ENCODE results near the gene ATP8A2.

Gene ATP8A2

DNA sequence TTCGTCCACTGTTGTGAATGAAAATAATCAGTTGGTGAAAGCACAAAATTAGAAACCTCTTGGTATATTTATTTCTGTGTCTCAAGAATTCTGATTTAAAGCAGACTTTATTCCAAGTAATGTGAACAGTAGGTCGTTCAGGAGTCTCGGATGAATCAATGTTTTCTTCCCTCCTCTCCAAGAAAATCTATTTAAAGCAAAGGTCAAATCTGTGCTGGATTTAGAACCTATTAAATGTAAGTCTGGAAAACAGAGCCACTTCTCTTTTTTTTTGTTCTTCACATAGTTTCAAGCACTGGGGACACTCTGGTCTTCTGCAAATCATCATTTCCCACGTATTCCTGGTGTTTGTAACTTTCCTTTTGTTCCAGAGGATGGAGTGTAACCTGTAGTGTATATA, 312.7 kb downstream of the ATP8A2 start:
- DNase-seq (ENCODE audit: low read depth in 2 of 2): no peak

DNA sequence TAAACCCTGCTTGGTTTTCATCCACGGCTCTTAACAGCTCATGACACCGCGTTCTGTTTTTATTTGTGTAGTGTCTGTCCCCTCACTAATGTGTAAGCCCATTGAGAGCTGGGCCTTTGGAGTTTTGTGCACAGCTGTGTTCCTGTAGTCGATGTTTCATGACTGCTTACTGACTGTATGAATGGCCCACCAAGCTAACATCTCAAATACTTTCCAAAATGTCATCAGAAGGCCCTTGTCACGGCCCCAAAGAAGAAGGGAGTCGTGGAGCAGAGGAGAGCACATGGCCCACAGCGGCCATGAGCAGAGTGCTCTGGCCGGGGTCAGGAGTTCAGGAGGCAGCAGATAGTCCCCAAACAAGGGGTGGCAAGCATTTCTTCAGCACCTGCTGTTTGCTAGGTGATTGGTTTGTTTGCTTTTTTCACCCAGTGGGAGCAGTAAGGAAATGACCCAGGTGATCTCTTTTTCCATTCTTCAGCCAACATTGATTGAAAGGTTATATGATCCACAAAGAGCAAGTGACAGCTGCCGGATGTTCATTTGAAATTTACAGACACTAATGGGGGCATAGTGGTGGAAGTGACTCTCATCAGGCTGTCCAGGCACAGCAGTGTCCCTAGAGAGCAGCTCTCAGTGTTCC, 315.2 kb downstream of the ATP8A2 start:
- no peak for DNase-seq (ENCODE audit: low read depth in 2 of 2)

DNA sequence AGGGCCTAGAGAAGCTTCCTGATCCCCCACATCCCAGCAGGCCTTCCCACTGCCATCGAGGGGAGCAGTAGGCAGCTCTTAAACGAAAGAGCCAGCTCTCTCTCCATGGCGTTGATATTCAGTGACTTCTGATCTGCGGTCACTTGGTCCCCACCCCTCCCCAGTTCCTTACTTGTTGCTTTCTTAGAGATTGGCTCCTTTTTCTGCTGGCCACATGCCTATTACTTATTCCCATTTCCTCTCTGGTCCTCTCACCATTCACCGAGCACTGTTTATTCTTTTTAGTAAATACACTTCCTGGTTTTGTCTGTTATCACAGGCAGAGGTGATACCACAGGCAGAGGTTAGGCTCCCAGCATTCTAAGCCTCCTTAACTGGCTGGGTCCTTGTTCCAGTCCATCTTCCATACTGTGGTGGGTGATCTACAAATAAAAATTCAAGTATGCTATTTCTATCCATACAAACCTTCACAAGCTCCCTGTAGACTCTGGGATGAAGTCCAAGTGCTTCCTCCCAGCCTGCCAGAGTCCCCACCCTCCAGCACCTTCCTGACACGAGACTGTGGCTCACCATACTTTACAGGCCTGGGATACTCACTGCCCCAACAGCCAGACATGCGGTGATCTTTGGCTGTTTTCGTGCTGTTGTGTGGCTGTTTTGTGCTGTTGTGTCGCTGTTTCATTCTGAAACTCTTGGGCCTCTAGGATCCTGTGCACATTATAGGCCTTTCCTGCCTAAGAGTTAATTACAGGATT, 315.9 kb downstream of the ATP8A2 start:
- DNase-seq (ENCODE audit: low read depth in 2 of 2): no peak

DNA sequence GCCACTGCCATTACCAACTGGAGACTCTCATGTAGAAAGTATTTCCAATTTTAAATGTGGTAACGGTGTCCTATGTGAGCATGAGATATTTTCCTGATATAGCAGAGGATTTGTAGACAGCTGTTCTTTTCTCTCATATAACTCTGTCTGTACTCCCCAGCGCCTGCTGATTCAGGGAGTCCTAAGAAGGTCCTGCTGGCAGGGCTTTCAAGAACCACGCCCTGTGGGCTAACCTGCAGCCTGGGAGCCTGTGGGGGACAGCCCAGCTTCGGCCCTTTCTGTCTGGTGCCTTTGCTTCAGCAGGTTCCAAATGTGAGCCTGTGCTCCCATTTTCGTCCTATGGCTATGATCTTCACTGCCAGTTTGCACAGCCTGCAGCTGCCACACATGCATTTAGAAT, 316.8 kb downstream of the ATP8A2 start:
- DNase-seq (ENCODE audit: low read depth in 2 of 2): no peak

DNA sequence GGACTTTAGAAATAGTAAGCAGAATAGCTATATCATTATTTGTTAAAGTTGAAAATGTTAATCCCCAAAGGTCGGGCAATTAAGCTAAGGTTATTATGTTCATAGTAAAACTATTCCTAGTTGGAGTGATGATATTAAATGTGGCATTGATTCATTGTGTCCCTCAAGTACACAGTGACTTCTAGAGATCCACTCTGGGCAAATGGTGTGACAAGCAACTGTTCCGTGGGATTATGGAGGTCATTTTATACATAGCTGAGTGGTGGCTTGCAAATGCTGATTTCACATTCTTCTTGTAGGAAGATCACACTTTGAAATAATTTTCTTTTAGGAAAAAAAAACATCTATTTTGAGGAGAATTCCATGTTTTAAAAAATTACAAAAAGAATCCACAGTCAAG, 317.8 kb downstream of the ATP8A2 start:
- DNase-seq (ENCODE audit: low read depth in 2 of 2): no peak

DNA sequence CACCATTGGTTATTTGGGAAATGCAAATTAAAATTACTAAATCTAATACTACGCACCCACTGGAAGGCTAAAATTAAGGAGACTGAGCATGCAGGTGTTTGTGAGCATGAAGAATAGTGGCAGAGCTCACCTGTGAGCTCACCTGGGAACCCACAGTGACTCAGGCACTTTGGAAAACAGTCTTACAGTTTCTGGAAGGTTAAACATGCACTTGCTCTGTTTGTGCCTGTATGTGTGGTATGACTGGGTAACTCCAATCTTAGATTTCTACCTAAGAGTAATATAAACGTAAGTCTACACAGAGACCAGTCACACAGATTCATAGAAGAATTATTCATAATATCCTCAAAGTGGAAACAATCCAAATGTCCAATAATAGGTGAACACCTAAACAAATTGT, 318.8 kb downstream of the ATP8A2 start:
- no peak for DNase-seq (ENCODE audit: low read depth in 2 of 2)

DNA sequence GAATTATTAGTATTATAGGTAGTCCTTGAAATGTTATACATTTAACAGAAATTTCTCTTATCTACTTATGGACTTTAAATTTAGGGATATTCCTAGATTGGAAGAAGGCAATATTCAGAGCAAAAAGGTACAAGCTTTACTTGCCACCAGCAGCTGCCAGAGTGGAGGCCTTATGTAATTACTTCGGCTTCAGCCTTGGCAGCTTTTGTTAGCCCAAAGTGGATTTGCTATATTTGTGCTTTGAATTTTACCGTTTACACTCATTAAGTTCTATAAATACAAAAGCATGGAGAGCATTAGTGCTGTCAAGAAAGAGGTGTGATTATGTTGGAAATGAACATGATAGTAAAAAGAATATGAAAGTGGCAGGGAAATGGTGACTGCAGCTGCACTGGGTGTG, 319.9 kb downstream of the ATP8A2 start:
- no peak for DNase-seq (ENCODE audit: low read depth in 2 of 2)

DNA sequence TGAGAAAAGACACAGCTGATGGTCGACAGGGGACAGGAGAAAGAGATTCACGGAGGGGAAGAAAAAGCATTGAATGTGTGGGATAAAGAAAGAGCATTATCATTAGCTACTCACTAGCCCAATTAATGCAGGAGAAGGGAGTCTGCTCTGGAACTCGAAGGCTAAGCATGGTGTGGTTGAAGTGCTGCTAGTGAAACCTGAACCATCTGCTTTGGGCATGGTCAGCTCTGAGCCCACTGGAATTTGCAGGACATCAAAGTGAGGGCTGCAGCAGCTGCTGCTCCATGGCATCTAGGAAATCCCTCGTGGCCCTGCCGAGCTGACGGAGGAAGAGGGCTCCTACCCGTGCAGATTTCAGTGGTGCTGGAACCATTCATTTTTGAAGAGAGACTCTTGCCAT, 320.3 kb downstream of the ATP8A2 start:
- DNase-seq (ENCODE audit: low read depth in 2 of 2): no peak

DNA sequence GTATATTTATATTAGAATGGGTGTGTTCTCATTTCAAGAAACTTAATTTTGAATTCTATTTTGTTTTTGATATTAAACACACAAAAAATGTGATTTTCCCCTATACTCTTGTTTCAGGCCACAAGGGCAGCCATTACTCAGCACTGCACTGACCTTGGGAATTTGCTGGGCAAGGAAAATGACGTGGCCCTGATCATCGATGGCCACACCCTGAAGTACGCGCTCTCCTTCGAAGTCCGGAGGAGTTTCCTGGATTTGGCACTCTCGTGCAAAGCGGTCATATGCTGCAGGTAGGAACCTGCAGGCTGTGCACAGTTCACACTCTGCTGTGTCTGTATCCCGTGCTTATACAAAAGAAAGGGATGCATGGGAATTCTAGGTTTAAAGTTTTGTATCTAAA, 327.3 kb downstream of the ATP8A2 start:
- no peak for DNase-seq (ENCODE audit: low read depth in 2 of 2)

DNA sequence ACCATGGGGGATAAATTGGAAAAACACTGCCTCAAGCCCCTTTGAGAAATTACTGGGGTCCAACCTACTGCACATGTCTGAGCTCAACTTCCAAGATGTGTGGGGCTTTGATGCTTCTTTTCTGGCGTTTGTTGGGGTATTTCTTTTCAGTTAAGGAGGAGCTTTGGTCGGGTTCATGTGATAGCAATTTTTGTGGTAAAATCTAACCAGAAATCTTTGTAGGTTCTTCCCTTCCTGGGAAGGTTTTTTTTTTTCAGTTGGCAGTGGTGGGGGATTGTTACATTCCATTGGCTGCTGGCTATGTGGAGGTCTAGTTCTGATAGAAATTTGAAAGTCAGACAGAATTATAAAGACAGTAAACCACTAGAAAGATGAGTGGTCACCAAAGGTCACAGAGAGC, 327.8 kb downstream of the ATP8A2 start:
- DNase-seq (ENCODE audit: low read depth in 2 of 2): no peak

DNA sequence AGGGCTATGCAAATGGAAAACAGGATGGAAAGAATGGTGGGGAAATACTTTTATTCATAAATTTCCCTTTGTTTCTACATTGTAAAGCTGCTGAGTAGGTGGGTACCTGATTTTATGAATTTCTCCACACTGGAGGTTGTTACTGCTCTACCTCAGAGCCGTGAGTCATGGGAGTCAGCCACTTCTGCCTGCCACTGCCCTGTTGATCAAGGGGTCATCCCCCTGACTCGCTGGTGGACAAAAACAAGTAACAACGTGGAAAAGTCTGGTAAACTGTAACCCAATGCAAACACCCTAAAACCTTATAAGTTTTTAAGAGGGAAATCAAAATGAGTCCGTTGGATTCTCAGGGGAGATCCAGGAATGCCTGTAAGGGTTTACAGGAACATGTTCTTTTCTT, 329.5 kb downstream of the ATP8A2 start:
- no peak for DNase-seq (ENCODE audit: low read depth in 2 of 2)

DNA sequence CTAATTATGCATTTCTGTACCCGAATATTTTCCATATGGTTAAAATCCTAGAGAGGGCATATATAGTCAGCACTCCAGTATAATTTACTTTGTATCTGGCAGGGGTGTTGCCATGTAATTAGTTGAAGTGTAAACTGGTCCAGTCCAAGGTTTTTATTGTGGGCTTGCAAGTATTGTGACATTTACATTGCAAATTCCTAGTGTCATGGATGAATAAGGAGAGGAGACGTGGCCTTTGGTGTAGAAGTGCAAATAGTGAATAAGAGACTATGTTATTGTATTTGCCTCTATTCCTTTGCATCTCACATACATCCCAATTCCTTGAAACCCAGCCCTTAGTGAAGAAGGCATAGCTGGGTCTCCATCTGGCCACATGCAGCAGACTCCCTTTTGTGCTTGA, 330.6 kb downstream of the ATP8A2 start:
- DNase-seq (ENCODE audit: low read depth in 2 of 2): no peak

DNA sequence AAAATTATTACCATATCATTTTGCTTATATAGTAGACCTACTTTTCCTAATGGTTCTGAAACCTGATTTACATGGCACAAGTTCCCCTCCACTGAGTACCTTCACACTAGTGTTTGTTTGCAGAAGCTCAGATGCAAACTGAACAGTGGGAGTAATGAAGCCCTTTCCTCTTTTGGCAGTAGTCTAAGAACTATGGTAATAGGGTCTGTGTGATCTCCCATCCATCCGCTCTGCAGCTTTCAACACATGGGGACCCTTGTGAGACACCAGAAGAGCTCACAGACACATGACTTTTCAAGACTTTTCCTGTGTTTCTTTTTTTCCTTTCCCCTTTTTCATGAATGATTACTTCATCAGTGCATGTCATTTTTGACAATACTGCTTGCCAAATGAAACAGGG, 336.0 kb downstream of the ATP8A2 start:
- DNase-seq (ENCODE audit: low read depth in 2 of 2): no peak

DNA sequence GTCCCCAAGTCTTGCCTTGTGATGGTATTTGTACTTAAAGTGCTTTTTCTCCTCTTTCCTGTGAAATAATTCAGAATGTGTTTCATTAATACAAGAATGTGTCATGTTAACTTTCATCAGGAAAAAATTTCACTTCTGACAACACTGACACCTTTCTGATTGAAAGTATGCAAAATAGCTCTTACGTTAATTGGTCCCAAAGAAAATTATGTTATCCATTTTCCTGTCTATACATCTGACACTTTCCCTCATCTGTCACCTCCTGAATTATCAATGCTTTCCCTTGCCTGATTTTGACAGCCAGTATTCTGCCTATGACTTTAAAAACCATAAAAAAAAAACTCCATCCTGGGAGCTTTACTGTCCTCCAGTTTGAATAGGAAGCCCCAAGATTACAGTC, 336.5 kb downstream of the ATP8A2 start:
- no peak for DNase-seq (ENCODE audit: low read depth in 2 of 2)

DNA sequence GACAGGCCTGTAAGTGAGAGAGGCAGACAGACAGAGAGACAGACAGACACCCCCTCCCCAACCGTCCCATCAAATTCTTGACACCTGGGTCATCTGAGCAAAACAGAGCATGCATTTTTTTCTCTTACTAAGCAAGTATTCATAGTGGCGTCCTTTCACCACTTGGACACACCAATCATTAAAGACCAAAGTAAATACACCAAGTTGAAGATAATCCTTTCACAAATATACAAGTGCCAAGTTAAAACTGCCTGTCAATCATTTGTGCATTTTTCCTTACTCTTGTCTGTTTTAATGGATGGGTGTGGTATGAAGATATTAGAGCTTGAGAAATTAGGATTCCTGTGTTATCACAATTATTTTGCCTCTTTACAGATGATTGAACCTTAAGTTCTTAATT, 337.3 kb downstream of the ATP8A2 start:
- no peak for DNase-seq (ENCODE audit: low read depth in 2 of 2)

DNA sequence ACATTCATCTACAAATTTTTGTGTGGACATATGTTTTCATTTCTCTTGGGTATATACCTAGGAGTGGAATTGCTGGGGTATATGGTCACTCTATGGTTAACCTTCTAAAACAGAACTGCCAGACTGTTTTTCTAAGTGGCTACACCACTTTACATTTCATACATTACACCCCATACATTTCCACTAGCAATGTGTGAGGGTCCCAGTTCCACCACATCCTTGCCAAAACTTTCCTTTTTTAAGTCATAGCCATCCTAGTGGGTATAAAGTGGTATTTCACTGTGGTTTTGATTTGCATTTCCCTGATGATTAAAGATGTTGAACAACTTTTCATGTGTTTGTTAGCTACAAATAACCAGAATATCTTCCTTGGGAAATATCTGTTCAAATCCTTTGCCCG, 344.0 kb downstream of the ATP8A2 start:
- no peak for DNase-seq (ENCODE audit: low read depth in 2 of 2)

DNA sequence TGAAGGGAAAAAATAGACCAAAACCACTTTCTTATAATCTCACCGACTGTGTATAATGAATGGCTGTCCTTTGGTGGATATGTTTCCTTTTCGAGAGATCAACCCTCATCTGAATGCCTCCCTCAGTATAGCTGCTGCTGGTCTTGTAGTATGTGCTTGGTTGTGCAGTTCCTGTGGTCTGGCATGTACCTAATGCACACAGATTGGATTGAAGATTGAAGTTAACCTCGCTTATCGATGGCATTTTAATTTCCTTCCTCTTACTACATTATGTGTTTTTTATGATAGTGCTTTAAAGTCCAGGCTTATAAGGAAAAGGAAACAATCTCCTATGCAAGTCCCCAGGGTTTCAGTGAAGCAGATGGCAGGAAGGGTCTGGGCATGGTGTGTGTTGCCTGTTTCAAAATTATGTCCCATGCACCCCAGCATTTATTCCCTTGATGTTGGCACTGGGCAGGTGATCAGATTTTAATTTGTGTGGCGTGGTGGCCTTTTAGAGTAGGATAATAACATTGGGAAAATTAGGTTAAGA, 346.0 kb downstream of the ATP8A2 start:
- DNase-seq (ENCODE audit: low read depth in 2 of 2): no peak

DNA sequence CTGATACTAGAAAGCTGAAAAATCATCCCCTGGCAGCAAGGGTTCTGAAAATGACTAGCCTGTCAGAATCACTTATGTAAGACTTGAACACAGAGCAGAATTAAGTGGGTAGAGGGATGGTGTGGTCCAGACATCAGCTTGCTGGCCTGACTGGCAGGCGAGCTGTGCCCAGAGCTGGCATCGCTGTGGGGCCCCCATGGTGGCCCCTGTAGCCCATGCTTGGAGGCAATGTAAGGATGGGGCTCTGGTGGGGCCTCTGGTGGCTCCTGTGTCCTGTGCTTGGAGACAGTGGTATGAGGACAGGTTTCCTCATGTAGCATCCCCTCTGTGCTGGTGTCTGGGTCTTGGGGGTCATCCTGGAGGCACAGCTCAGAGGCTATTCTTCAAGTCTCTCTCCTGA, 347.9 kb downstream of the ATP8A2 start:
- DNase-seq (ENCODE audit: low read depth in 2 of 2): no peak

DNA sequence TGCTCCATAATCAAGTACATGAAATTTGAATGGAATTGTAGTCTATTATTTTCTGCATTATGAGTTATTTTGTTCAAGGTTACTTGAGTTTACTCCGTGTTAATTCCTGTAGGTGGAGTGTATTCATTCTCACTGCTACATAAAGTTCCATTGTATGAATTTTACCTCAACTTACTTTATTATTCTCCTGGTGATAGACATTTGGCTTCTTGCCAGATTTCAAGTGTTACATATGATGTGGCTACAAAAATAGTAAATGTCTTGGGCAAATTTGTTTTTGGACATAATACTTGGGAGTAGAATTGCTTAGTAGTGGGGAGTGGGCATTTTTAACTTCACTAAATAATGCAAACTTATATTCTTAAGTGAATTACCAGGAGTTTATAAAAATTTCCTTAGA, 351.1 kb downstream of the ATP8A2 start:
- no peak for DNase-seq (ENCODE audit: low read depth in 2 of 2)

DNA sequence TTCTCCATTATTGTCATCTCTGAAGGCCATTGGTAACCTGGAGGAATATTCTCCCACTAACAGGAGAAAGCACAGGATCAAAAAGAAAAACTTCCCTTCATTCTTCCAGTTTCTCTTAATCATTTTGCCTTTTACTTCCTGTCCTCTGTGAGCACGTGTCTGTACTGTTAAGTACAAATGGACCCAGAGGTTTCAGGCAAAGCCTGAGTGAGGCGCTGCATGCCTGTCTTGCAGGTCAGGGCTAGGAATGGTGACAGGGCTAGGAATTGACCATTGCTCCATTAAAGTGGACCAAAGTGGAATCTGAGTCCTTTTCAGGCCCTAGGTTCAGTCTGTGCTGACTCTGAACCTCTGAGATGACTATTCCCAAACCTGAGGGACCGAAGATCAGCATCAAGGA, 353.3 kb downstream of the ATP8A2 start:
- DNase-seq (ENCODE audit: low read depth in 2 of 2): no peak

DNA sequence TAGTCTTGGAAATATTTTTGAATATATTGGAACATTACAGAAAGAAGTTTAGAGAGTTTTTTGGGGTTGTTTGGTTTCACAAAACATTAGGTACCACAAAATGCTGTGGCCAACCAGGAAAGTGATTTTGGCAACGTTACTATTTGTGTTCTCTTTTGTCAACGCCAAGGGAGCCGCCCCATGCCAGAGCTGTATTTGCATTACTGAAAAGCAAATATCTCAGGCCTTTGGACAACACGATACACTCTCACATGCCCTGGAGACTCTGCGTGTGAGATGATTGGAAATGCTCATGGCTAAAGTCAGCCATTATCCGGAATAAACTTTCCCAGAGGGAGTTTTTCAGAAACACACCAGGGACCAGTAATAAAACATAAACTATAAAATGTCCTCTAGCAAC, 355.5 kb downstream of the ATP8A2 start:
- no peak for DNase-seq (ENCODE audit: low read depth in 2 of 2)

DNA sequence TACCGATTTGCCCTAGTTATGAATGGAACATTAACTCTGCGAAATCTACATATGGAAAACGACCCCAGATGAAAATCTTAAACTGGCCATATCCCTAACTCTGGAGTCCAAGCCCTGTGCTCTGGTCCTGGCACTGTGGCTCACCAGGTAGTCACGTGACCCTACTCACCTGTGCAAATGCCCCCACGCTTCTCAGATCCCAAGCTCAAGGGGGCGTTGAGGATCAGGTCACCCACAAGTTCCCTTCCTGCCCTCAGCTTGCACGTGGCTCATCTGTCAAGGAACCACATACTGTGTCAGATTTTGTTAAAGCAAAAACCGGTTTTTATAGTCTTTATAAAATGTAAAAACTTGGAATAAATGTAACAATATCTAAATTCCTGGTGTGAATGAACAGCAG, 356.0 kb downstream of the ATP8A2 start:
- no peak for DNase-seq (ENCODE audit: low read depth in 2 of 2)

DNA sequence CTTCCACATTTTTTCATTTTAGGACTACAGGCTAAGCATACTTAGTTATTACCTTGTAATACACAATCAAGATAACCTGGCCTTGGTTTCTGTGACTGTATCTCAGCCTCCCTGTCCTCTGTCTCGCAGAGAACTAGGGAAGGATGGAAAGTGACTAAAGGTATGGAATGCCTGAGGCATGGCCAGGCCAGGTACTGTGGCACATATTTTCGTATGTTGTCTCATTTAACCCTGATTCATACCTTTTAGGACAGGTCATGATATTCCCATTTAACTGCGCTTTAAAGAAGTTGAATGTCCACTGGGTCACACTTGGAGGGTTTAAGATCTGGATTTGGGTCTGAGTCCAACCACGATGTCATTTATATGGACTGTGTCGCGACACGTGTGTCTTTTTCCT, 357.4 kb downstream of the ATP8A2 start:
- DNase-seq (ENCODE audit: low read depth in 2 of 2): no peak

DNA sequence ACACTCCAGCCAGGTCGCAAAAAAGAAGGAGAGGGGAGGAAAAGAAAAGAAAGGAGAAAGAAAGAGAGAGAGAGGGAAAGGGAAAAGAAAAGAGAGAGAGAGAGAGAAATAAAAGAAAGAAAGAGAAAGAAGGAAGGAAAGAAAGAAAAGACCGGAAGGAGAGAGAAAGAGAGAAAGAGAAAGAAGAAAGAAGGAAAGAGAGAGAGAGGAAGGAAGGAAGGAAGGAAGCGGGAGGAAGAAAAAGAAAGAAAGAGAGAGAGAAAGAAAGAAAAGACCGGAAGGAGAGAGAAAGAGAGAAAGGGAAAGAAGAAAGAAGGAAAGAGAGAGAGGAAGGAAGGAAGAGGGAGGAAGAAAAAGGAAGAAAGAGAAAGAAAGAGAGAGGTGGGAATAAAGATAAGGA, 359.3 kb downstream of the ATP8A2 start:
- no peak for DNase-seq (ENCODE audit: low read depth in 2 of 2)
